NT2/D1 (cell line): ENCODE measurements around the gene MED6.

Source experiments
- DNase-seq: peaks from one replicate; pipeline ENCODE4 v3.0.0-alpha.2; 2011; ENCODE audit warnings: low read depth, low spot score
- H3K27me3 ChIP-seq: 2 replicates; pipeline ENCODE4 v1.6.0; 2011; ENCODE audit warnings: mild to moderate bottlenecking; ENCODE audit not compliant: insufficient read length, insufficient read depth
- H3K36me3 ChIP-seq: 2 replicates; pipeline ENCODE4 v1.6.1; 2011; ENCODE audit warnings: mild to moderate bottlenecking, low read length, mixed read lengths; ENCODE audit not compliant: insufficient read depth, insufficient read length
- H3K4me1 ChIP-seq: 2 replicates; pipeline ENCODE4 v1.5.1; 2011; ENCODE audit not compliant: insufficient read depth, insufficient read length
- H3K4me3 ChIP-seq: 2 replicates; pipeline ENCODE4 v1.5.1; 2011; ENCODE audit warnings: low read depth; ENCODE audit not compliant: insufficient read length
- H3K9ac ChIP-seq: 2 replicates; pipeline ENCODE4 v1.6.0; 2011; ENCODE audit warnings: low read depth; ENCODE audit not compliant: insufficient read length
- H3K9me3 ChIP-seq: 2 replicates; pipeline ENCODE4 v1.5.1; 2011; ENCODE audit warnings: mild to moderate bottlenecking, low read length; ENCODE audit not compliant: insufficient read depth
- SUZ12 ChIP-seq: IDR thresholded peaks from 2 replicates; pipeline ENCODE4 v1.6.1; 2011; ENCODE audit not compliant: insufficient read length, insufficient read depth; ENCODE audit errors: extremely low read depth
- YY1 ChIP-seq: IDR thresholded peaks from 2 replicates; pipeline ENCODE4 v1.6.1; 2011; ENCODE audit not compliant: insufficient read length, insufficient read depth
- ZNF274 ChIP-seq: IDR thresholded peaks from 2 replicates; pipeline ENCODE4 v1.6.1; 2011; ENCODE audit warnings: mild to moderate bottlenecking, low read depth, low read length

MED6 gene

GRCh38 chr14:70622111-70622712 is 21.8 kb upstream of the MED6 start:
- no peaks in the 10 kb centered on the region for H3K36me3 ChIP-seq
- TF ChIP-seq YY1: no peak
- TF ChIP-seq ZNF274: no peak
- TF ChIP-seq SUZ12: no peak
- no peak overlapping the region for H3K4me3 ChIP-seq
- H3K9ac ChIP-seq: no peak overlapping the region
- peaks cover 16% of the 10 kb centered on the region for H3K9me3 ChIP-seq
- DNase-seq: no peak
- H3K4me1 ChIP-seq: no peaks in the 10 kb centered on the region
- no peaks in the 10 kb centered on the region for H3K27me3 ChIP-seq

- no peaks in the 10 kb centered on the region for H3K27me3 ChIP-seq
- no peak overlapping the region for H3K4me3 ChIP-seq
- H3K36me3 ChIP-seq: no peaks in the 10 kb centered on the region
- no peak for TF ChIP-seq ZNF274
- no peak for TF ChIP-seq YY1
- no peak for TF ChIP-seq SUZ12
- H3K9ac ChIP-seq: no peak overlapping the region
- H3K9me3 ChIP-seq: no peaks in the 10 kb centered on the region
- no peak for DNase-seq
- H3K4me1 ChIP-seq: no peaks in the 10 kb centered on the region
These were observed 19.3 kb upstream of the MED6 start for GRCh38 chr14:70619708-70620107.

GRCh38 chr14:70618314-70618713 is 17.9 kb upstream of the MED6 start:
- H3K9ac ChIP-seq: no peak overlapping the region

DNA sequence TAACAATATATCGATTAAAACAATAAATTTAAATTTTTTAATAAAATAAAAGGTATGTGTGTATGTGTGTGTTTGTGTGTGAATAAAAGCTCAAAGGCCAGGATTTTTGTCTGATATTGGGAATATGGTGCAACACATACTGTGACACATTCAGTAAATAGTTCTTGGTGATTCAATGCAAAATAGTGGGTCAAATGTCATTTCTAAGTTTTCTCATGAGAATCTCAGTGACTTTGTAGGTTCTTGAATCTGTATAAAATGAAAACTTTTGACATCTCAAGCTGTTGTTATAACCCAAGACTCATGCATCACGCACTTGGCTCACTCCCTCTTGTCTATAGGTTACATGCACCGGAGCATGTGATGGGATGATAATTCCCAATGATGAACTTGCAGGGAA is 16.2 kb upstream of the MED6 start:
- no peak overlapping the region for H3K9ac ChIP-seq
- H3K27me3 ChIP-seq: no peaks in the 10 kb centered on the region
- H3K4me3 ChIP-seq: no peak overlapping the region
- H3K4me1 ChIP-seq: no peaks in the 10 kb centered on the region
- no peaks in the 10 kb centered on the region for H3K9me3 ChIP-seq
- TF ChIP-seq ZNF274: no peak
- no peak for DNase-seq
- H3K36me3 ChIP-seq: no peaks in the 10 kb centered on the region

More at GRCh38 chr14:70618314-70618713, 17.9 kb upstream of the MED6 start:
- Histone ChIP-seq H3K27me3 (no peaks in the 10 kb centered on the region), H3K36me3 (no peaks in the 10 kb centered on the region), H3K4me3 (no peak overlapping the region), H3K4me1 (no peaks in the 10 kb centered on the region), H3K9me3 (no peaks in the 10 kb centered on the region)
- TF ChIP-seq SUZ12 (no peak), YY1 (no peak), ZNF274 (no peak)
- no peak for DNase-seq

DNA sequence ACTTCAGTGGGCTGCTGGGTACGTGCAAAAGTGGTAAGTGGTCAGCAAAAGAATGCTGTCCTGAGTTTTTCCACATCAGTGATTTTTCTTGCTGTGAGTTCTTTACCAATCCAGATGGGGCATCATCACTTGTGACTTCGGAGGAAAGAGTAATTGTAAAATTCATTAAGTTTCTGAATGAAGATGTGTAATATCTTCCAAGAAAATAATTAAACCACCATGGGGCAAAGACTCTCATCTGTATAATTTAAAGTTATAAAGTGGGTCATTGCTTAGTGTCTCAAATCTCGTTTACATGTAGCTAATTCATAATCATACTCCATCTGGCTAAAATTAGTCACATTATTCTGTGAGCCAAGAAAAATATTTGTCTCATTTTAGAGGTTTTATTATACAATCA is 10.8 kb upstream of the MED6 start:
- no peak overlapping the region for H3K4me3 ChIP-seq
- TF ChIP-seq SUZ12 (no peak), YY1 (no peak), ZNF274 (no peak)
- no peak overlapping the region for H3K9ac ChIP-seq
- H3K36me3 ChIP-seq: no peaks in the 10 kb centered on the region
- no peak for DNase-seq
- no peaks in the 10 kb centered on the region for H3K4me1 ChIP-seq
- no peaks in the 10 kb centered on the region for H3K27me3 ChIP-seq
- H3K9me3 ChIP-seq: no peaks in the 10 kb centered on the region

DNA sequence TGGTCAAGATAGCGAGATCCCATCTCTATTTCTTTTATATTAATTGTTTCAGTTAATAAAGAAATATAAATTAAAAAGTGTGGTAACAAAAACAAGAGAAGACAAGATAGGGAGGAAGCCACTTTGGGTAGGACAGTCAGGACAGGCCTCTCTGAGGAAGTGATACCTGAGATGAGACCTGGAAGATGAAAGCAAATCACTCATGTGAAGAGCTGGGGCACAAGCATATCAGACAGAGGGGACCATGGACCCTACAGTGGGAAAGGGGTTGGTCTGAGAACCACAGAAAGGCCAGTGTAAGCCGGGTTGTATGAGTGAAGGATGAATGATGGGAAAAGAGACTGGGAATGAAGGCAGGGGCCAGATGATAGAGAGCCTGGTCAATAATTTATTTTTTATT is 1.8 kb upstream of the MED6 start:
- Histone ChIP-seq H3K9me3 (no peaks in the 10 kb centered on the region), H3K27me3 (no peaks in the 10 kb centered on the region), H3K4me1 (no peaks in the 10 kb centered on the region), H3K4me3 (no peak overlapping the region), H3K36me3 (no peaks in the 10 kb centered on the region), H3K9ac (no peak overlapping the region)
- TF ChIP-seq YY1 (no peak), SUZ12 (no peak), ZNF274 (no peak)
- no peak for DNase-seq

DNA sequence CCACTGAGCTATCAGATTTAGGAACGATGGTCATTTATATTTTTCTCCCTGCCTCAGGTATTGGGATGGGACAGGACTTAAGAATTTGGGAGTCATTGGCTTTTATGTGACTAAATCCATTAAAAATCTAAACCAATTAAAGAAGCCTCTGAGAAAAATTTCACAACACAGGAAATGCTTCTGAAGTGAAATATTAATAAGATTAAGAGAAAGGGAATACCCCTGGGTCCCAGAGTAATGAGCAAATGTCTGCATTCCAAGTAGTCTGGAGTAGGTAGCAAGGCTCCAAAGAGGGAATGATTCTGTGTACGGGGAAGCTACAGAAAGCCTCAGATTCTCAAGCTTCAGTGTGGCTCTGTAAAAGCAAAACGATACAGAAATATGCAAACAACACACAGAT is 707 bp upstream of the MED6 start:
- H3K9me3 ChIP-seq: no peaks in the 10 kb centered on the region
- peak overlapping the region; percentile 42 for H3K9ac ChIP-seq
- DNase-seq: no peak
- H3K27me3 ChIP-seq: no peaks in the 10 kb centered on the region
- peak overlapping the region; percentile 45 for H3K4me3 ChIP-seq
- no peaks in the 10 kb centered on the region for H3K4me1 ChIP-seq
- TF ChIP-seq YY1 (no peak), ZNF274 (no peak), SUZ12 (no peak)
- peaks cover 7% of the 10 kb centered on the region for H3K36me3 ChIP-seq
